ENCODE data around the gene SNRPD2. TPM values are rescaled to one million over a fixed set of nuclear protein-coding genes. Genes with fewer than 3 reads are reported as not detected.

SNRPD2 gene
- total and polyA plus RNA-seq, 8 donors: 77.6 to 183 (median 133) TPM

DNA sequence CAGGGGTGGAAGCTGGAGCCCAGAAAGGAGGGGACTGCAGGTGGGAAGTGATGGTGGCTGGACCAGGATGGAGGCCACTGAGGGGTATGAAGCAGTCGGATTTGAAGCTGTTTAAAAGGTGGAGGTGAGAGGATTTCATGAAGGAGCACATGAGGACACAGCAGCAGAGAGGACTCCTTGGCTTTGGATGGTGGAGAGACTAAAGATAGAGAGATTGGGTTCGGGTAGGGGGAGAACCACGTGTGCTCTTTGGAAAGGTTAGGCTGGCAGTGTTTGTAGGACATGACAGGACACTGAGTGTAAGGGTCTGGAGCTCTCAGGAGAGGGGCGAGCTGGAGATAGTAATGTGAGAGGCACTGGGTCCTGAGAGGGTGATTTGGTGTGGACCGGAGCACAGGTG, 8.8 kb downstream of the SNRPD2 start:
- TF ChIP-seq, protein P1, sequence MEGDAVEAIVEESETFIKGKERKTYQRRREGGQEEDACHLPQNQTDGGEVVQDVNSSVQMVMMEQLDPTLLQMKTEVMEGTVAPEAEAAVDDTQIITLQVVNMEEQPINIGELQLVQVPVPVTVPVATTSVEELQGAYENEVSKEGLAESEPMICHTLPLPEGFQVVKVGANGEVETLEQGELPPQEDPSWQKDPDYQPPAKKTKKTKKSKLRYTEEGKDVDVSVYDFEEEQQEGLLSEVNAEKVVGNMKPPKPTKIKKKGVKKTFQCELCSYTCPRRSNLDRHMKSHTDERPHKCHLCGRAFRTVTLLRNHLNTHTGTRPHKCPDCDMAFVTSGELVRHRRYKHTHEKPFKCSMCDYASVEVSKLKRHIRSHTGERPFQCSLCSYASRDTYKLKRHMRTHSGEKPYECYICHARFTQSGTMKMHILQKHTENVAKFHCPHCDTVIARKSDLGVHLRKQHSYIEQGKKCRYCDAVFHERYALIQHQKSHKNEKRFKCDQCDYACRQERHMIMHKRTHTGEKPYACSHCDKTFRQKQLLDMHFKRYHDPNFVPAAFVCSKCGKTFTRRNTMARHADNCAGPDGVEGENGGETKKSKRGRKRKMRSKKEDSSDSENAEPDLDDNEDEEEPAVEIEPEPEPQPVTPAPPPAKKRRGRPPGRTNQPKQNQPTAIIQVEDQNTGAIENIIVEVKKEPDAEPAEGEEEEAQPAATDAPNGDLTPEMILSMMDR (IDR thresholded peaks at IDR 0.05): no peak

DNA sequence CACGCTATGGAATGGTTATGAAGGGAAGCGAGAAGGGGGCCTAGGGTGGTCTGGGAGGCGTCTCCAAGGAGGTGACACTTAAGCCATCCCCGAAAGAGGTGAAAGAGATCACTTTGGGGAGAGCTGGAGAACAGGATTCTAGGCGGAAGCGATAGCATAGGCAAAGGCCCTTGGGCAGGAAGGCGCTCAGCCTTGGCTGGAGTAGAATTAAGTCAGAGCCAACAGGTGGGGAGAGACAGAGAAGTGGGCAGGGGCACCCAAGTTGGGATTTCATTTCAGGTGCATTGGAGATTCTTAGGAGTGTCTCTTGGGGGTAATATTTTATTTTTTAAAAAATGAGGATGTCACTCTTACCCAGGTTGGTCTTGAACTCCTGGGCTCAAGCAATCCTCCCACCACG, 9.6 kb downstream of the SNRPD2 start:
- Histone ChIP-seq H3K36me3 (peaks cover 0 to 7% (median 0%) of the 10 kb centered on the region in 3 donors), H3K4me3 (peak overlapping the region in 1 of 4 donors; percentile 38), H3K27ac (peak overlapping the region; percentile 70 to 91 (median 74)), H3K27me3 (no peaks in the 10 kb centered on the region), H3K9me3 (no peaks in the 10 kb centered on the region), H3K4me1 (peaks cover 0 to 3% (median 0%) of the 10 kb centered on the region in 3 donors)
- ATAC-seq (no peak), DNase-seq (no peak), FAIRE-seq (no peak)
- intact Hi-C loops (cut with DNase I): no loop called here
- TF ChIP-seq, protein P1 (IDR thresholded peaks at IDR 0.05): no peak
- 78% methylated on average over 8 of the region's 8 CpGs for WGBS, 2 donors

More for the DNA sequence above, 8.8 kb downstream of the SNRPD2 start:
- ATAC-seq (no peak), DNase-seq (no peak), FAIRE-seq (no peak)
- Histone ChIP-seq H3K27me3 (no peaks in the 10 kb centered on the region), H3K36me3 (peaks cover 0 to 15% (median 2%) of the 10 kb centered on the region in 3 donors), H3K4me3 (no peak overlapping the region), H3K27ac (no peak overlapping the region), H3K4me1 (peaks cover 0 to 3% (median 0%) of the 10 kb centered on the region in 3 donors), H3K9me3 (no peaks in the 10 kb centered on the region)
- intact Hi-C loops (cut with DNase I): no loop called here
- WGBS, 2 donors: 74 to 80% methylated on average over 5 of the region's 5 CpGs

DNA sequence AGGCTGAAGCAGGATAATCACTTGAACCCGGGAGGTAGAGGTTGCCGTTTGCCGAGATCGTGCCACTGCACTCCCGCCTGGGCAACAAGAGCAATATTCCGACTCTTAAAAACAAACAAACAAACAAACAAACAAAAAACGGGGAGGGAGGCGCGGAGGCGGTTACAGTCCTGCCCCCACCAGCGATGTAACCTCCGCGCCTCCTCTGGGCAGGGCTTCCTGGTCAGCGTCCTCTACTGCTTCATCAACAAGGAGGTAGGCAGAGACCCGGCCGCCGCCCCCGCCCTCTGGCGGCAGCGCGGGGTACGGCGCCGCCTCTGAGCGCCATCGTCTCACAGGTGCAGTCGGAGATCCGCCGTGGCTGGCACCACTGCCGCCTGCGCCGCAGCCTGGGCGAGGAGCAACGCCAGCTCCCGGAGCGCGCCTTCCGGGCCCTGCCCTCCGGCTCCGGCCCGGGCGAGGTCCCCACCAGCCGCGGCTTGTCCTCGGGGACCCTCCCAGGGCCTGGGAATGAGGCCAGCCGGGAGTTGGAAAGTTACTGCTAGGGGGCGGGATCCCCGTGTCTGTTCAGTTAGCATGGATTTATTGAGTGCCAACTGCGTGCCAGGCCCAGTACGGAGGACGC, 10.2 kb downstream of the SNRPD2 start:
- ATAC-seq: peak; percentile 75 to 85 (median 80)
- intact Hi-C loops (cut with DNase I): no loop called here
- TF ChIP-seq, protein P1 (IDR thresholded peaks at IDR 0.05): peak; percentile 93 to 99 (median 98)
- no peaks in the 10 kb centered on the region for H3K9me3 ChIP-seq
- peak overlapping the region in 2 of 4 donors; percentile 36 to 38 for H3K4me3 ChIP-seq
- WGBS, 2 donors: 1% methylated on average over 51 of the region's 51 CpGs
- peaks cover 0 to 4% (median 0%) of the 10 kb centered on the region in 3 donors for H3K36me3 ChIP-seq
- DNase-seq: peak; percentile 81 to 96 (median 92)
- no peaks in the 10 kb centered on the region for H3K27me3 ChIP-seq
- FAIRE-seq: no peak
- peak overlapping the region; percentile 70 to 91 (median 74) for H3K27ac ChIP-seq
- peaks cover 0 to 3% (median 0%) of the 10 kb centered on the region in 3 donors for H3K4me1 ChIP-seq

DNA sequence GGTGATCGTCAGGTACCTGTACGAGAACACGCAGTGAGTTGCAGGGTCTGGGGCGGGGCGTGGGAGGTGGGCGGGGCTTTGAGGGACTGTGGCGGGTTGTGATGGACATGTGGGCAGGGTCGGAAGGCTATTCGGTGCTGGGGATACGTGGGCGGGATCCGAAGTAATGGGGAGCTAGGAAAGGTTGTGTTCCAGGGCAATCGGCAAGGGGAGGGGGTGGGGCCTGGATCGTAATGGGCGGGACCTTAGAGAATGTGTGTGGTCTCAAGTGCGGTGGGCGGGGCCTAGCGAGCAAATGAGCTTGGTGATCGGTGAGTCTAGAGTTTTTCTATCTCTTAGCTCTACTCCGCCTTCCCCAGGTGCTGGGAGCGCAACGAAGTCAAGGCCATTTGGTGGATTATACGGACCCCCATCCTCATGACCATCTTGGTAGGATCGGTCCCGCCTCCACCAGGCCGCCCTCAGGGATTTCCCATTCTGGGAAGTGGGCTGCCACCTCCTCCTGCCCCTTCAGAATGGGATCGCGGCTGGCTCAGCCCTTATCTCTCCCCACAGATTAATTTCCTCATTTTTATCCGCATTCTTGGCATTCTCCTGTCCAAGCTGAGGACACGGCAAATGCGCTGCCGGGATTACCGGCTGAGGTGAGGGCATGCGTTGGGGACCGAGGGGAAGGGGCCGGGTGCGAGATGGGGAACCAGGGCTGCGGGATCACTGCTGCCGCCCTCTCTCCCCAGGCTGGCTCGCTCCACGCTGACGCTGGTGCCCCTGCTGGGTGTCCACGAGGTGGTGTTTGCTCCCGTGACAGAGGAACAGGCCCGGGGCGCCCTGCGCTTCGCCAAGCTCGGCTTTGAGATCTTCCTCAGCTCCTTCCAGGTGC, 14.2 kb downstream of the SNRPD2 start:
- Histone ChIP-seq H3K4me3 (peak overlapping the region; percentile 20 to 59 (median 44)), H3K36me3 (no peaks in the 10 kb centered on the region), H3K27ac (peak overlapping the region; percentile 70 to 82 (median 74)), H3K9me3 (no peaks in the 10 kb centered on the region), H3K4me1 (peaks cover 0 to 3% (median 0%) of the 10 kb centered on the region in 3 donors), H3K27me3 (no peaks in the 10 kb centered on the region)
- ATAC-seq (peak; percentile 76 to 87 (median 86)), FAIRE-seq (no peak), DNase-seq (peak; percentile 94 to 98 (median 97))
- intact Hi-C loops (cut with DNase I): no loop called here
- 7 to 10% methylated on average over 48 to 49 of the region's 49 CpGs for WGBS, 2 donors
- TF ChIP-seq, protein P1 (IDR thresholded peaks at IDR 0.05): no peak

All from pancreas (tissue), 10 donors.